ENCODE data around the gene N4BP2L2.

N4BP2L2 gene

DNA sequence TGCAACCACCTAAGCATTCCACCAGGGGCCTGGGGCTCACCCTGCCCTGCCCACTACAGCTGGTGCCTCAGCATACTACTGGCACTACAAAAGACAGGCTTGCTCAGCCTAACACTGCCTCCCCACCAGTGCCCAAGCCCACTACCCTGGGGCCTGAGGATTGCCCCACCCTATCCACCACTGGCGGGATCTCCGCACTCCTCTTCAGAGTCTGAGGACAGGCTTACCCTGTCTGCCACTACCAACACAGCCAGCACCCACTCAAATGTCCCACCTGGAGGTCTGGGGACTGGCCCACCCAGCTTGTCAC, 83.0 kb downstream of the N4BP2L2 start:
- H3K27ac ChIP-seq (ENCODE audit: low read depth, low read length): no peak overlapping the region
- peaks cover 6% of the 10 kb centered on the region; the same call in 1 of the 2 replicates for H3K9me3 ChIP-seq (ENCODE audit: insufficient read depth, low read length)
- H4K20me1 ChIP-seq (ENCODE audit: low read depth, low read length): no peaks in the 10 kb centered on the region
- H3K4me2 ChIP-seq (ENCODE audit: low read depth, low read length, poor library complexity, severe bottlenecking): no peak overlapping the region
- no peak overlapping the region for H3K4me3 ChIP-seq (ENCODE audit: insufficient read depth, low read length, poor library complexity, severe bottlenecking)
- no peaks in the 10 kb centered on the region for H3K79me2 ChIP-seq (ENCODE audit: insufficient read depth, low read length)
- no peaks in the 10 kb centered on the region for H3K36me3 ChIP-seq (ENCODE audit: low read length)
- H3K9ac ChIP-seq (ENCODE audit: low read length): no peak overlapping the region
- H2AFZ ChIP-seq (ENCODE audit: low read depth, low read length, severe bottlenecking): no peak overlapping the region
- no peaks in the 10 kb centered on the region for H3K9me2 ChIP-seq (replicated peaks; ENCODE audit: insufficient read depth, low read length)
- no peaks in the 10 kb centered on the region for H3F3A ChIP-seq (ENCODE audit: insufficient read depth)
- no peak for TF ChIP-seq EZH2phosphoT487 (conservative IDR thresholded peaks at IDR 0.05; ENCODE audit: low read length)
- TF ChIP-seq, protein P1, sequence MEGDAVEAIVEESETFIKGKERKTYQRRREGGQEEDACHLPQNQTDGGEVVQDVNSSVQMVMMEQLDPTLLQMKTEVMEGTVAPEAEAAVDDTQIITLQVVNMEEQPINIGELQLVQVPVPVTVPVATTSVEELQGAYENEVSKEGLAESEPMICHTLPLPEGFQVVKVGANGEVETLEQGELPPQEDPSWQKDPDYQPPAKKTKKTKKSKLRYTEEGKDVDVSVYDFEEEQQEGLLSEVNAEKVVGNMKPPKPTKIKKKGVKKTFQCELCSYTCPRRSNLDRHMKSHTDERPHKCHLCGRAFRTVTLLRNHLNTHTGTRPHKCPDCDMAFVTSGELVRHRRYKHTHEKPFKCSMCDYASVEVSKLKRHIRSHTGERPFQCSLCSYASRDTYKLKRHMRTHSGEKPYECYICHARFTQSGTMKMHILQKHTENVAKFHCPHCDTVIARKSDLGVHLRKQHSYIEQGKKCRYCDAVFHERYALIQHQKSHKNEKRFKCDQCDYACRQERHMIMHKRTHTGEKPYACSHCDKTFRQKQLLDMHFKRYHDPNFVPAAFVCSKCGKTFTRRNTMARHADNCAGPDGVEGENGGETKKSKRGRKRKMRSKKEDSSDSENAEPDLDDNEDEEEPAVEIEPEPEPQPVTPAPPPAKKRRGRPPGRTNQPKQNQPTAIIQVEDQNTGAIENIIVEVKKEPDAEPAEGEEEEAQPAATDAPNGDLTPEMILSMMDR (IDR thresholded peaks at IDR 0.05; ENCODE audit: insufficient read depth, low read length, poor library complexity, severe bottlenecking): no peak
- no peaks in the 10 kb centered on the region for H3K27me3 ChIP-seq (ENCODE audit: low read length)

DNA sequence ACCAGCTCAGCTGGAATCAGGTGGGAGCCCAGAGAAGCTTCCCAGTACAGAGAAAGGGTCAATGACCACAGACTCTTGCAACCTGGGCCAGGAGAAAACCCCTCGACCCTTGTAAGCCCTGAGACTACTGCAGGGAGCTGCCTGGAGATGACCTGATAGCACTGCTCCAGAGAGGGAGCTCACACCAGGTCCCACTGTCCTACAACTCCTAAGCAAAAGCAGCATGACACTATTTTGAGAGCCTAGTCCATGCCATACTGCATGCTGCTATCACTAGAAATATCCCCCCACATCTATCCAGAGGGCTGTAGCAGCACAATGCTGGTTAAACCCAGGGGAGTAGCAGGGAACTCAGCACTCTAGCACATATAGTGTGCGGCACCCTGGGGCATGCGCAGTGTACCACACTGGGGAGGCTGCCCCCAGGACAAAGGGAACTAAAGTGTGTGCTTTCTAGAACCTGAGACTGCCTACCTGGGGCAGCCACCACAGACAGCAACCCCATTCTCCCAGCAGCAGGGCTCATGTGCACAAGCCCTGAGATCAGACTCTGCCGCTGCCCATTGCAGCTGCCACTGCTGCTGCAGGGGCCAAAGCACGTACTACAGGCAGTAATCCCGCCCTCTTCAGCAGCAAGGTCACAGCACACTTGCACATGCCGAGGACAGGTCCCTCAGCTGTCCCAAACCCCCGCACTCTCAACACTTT, 83.6 kb downstream of the N4BP2L2 start:
- Histone ChIP-seq H3K36me3 (ENCODE audit: low read length) (no peaks in the 10 kb centered on the region), H3K4me3 (ENCODE audit: insufficient read depth, low read length, poor library complexity, severe bottlenecking) (no peak overlapping the region), H3K9me3 (ENCODE audit: insufficient read depth, low read length) (peaks cover 6% of the 10 kb centered on the region; the same call in 1 of the 2 replicates), H3K79me2 (ENCODE audit: insufficient read depth, low read length) (no peaks in the 10 kb centered on the region), H3K4me2 (ENCODE audit: low read depth, low read length, poor library complexity, severe bottlenecking) (no peak overlapping the region), H3K27ac (ENCODE audit: low read depth, low read length) (no peak overlapping the region), H3K9me2 (replicated peaks; ENCODE audit: insufficient read depth, low read length) (no peaks in the 10 kb centered on the region), H3F3A (ENCODE audit: insufficient read depth) (no peaks in the 10 kb centered on the region), H3K27me3 (ENCODE audit: low read length) (no peaks in the 10 kb centered on the region), H3K9ac (ENCODE audit: low read length) (no peak overlapping the region), H2AFZ (ENCODE audit: low read depth, low read length, severe bottlenecking) (no peak overlapping the region), H4K20me1 (ENCODE audit: low read depth, low read length) (no peaks in the 10 kb centered on the region)
- TF ChIP-seq, protein P1 (IDR thresholded peaks at IDR 0.05; ENCODE audit: insufficient read depth, low read length, poor library complexity, severe bottlenecking): no peak
- TF ChIP-seq EZH2phosphoT487 (conservative IDR thresholded peaks at IDR 0.05; ENCODE audit: low read length): no peak

DNA sequence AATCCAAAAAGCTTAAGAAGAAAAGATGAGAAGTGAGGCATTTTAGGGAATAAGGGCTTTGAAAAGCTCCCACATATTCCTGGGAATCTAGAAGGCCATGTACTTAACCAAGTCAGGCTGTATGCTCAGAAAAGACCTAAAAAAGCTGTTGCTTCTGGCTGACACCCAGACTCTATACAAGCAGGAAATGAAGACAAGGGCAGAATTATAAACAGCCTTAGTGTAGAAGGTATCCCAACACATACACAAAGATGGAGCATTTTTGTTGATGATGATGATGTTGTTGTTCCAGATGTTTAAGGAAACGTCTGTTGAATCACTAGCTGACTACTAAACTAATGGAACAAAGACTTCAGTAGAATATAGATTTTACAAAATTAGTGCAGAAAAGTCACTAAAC, 84.6 kb downstream of the N4BP2L2 start:
- Histone ChIP-seq H2AFZ (ENCODE audit: low read depth, low read length, severe bottlenecking) (no peak overlapping the region), H3K9me3 (ENCODE audit: insufficient read depth, low read length) (peaks cover 6% of the 10 kb centered on the region; the same call in 1 of the 2 replicates), H3K9ac (ENCODE audit: low read length) (no peak overlapping the region), H3K9me2 (replicated peaks; ENCODE audit: insufficient read depth, low read length) (no peaks in the 10 kb centered on the region), H3K4me3 (ENCODE audit: insufficient read depth, low read length, poor library complexity, severe bottlenecking) (no peak overlapping the region), H3K4me2 (ENCODE audit: low read depth, low read length, poor library complexity, severe bottlenecking) (no peak overlapping the region), H3F3A (ENCODE audit: insufficient read depth) (no peaks in the 10 kb centered on the region), H3K79me2 (ENCODE audit: insufficient read depth, low read length) (no peaks in the 10 kb centered on the region), H4K20me1 (ENCODE audit: low read depth, low read length) (no peaks in the 10 kb centered on the region), H3K36me3 (ENCODE audit: low read length) (no peaks in the 10 kb centered on the region), H3K27me3 (ENCODE audit: low read length) (no peaks in the 10 kb centered on the region), H3K27ac (ENCODE audit: low read depth, low read length) (no peak overlapping the region)
- TF ChIP-seq, protein P1 (IDR thresholded peaks at IDR 0.05; ENCODE audit: insufficient read depth, low read length, poor library complexity, severe bottlenecking): no peak
- TF ChIP-seq EZH2phosphoT487 (conservative IDR thresholded peaks at IDR 0.05; ENCODE audit: low read length): no peak

Data from SU-DHL-6 (cell line).